Suppressor macrophage treated with lipopolysaccharide for 1 hour (primary cell): ENCODE results near the gene PDLIM7.

ENCODE experiments used
- DNase-seq, 3 donors: peaks; one replicate each; pipeline ENCODE4 v3.0.0-alpha.2; 2020 to 2022

Gene PDLIM7

DNA sequence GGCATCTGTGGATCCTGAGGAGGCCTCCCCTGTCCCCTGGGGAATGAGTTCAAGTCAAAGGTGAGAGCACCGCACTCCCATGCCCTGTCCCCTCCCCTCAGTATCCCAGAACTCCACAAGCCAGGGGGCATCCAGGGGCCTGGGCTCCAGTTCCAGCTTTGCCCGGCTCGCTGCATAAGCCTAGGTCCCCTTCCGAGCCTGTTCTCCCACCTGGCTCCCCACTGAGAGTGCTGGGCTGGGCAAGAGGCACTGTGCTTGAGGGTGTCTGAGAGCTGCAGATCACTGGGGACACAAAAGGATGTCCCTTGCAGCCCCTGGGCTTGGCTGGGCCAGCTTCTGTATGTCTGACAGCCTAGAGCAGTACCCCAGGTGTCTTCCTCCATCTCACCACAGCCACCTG lies 7.7 kb upstream of the PDLIM7 start:
- no peak for DNase-seq

GRCh38 chr5:177504086-177505056 lies 7.0 kb upstream of the PDLIM7 start:
- no peak for DNase-seq

GRCh38 chr5:177503351-177504085 lies 6.1 kb upstream of the PDLIM7 start:
- no peak for DNase-seq

GRCh38 chr5:177502886-177503285 lies 5.5 kb upstream of the PDLIM7 start:
- DNase-seq: no peak

- peak in 2 of 3 donors; percentile 27 to 51 for DNase-seq
Measured at GRCh38 chr5:177501874-177502678, 4.7 kb upstream of the PDLIM7 start.

GRCh38 chr5:177500685-177501522 lies 3.5 kb upstream of the PDLIM7 start:
- DNase-seq: peak; percentile 86 to 96 (median 90)

GRCh38 chr5:177499842-177500241 lies 2.4 kb upstream of the PDLIM7 start:
- DNase-seq: no peak

- peak in 1 of 3 donors; percentile 41 for DNase-seq
Measured at GRCh38 chr5:177498013-177498787, 796 bp upstream of the PDLIM7 start.

GRCh38 chr5:177496727-177497291 lies 595 bp downstream of the PDLIM7 start:
- peak; percentile 81 to 86 (median 81) for DNase-seq

GRCh38 chr5:177496070-177496726 lies 1.2 kb downstream of the PDLIM7 start:
- no peak for DNase-seq

DNA sequence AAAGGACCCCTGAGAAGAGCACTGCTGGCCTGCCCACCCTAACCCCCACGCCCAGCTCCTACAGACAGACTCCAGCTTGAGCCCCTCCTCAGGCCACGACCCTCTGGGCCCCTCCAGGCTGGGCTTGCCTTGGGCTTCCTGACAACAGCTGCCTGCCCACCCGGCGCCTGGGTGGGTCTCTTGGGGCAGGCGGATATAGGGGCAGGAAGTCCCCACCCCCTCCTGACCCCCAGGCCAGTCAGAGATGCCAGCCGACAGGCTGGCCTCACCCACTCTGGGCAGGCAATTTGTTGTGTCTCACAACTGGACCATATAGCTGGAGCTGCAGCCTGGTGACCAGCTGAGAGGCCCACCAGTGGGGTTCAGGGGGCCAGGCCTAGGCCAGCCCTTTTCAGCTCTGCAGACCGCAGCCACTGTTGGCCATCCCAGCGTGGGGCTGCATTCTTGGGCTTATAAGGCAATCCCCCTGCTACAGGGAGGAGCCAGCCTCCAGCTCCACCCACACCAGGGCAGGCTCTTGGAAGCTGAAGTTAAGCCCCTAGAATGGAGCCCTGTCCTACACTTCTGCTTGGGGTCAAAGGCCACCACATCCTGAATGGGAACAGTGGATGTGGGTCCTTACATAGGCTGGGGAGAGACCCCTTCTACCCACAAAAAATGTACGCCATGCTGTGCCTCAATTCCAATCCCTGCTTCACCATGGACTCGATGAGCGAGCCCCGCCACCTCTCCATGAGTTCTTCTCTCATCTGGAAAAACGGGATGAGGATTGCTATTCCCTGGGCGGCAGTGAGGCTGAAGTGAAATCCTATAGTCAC lies 2.0 kb downstream of the PDLIM7 start:
- DNase-seq: peak in 2 of 3 donors; percentile 48 to 59

DNA sequence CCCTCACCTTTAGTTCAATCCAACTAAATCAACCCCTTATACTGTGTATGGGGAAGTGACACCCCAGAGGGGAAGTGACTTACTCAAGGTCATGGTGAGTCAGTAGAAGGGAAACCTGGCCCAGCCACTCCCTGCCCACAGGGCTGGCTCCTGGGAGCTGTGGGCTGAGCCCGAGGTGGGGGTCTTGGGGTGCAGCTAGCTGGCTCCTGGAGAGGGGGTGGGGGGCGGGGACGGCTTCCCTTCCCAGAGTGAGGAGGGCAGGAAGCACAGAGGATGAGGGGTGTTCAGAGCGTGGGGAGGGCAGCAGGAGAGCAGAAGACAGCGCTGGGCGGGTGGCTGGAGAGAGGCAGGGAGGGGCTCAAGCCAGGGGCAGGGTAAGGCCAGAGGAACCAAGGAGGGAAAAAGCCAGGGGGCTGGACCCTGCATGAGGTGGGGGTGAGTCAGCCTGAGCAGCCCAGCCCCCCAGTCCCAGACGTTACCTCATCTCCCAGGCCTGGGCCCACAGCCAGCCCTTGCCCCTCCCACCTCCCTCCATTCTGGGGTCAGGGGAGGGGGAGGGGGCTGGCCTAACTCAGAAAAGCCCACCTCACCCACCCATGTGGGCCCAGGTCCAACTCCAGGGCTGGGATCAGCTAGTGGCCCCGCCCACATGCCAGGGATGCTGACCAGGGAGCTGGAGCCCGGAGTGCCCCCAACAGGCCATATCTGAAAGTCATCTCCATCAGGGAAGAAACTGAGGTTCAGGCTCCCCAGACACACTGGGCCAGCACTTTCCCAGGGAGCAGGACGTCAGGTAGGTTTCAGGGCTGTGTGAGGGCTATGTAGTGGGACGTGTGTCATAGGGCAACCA lies 2.8 kb downstream of the PDLIM7 start:
- peak; percentile 91 to 92 (median 91) for DNase-seq

GRCh38 chr5:177493795-177494345 lies 3.5 kb downstream of the PDLIM7 start:
- DNase-seq: peak; percentile 60 to 85 (median 83)

DNA sequence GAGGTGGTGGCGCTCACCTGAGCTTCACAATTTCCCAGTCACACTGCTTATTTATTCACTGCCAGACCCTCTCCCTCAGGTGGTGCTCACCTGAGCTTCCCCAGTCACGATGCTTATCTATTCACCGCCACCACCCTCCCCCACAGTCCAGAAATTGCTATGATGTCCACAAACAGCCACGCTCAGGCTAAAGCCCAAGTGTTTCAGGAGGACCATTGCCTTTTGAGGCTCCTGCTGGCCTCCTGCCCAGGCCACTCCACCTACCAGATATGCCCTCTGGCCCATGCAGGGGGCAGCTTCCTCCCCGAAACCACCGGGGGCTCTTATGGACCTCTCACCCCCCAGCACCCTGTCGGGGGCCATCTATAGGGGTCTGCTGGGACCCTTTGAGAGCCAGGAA lies 4.6 kb downstream of the PDLIM7 start:
- no peak for DNase-seq

GRCh38 chr5:177491983-177492746 lies 5.2 kb downstream of the PDLIM7 start:
- DNase-seq: no peak

DNA sequence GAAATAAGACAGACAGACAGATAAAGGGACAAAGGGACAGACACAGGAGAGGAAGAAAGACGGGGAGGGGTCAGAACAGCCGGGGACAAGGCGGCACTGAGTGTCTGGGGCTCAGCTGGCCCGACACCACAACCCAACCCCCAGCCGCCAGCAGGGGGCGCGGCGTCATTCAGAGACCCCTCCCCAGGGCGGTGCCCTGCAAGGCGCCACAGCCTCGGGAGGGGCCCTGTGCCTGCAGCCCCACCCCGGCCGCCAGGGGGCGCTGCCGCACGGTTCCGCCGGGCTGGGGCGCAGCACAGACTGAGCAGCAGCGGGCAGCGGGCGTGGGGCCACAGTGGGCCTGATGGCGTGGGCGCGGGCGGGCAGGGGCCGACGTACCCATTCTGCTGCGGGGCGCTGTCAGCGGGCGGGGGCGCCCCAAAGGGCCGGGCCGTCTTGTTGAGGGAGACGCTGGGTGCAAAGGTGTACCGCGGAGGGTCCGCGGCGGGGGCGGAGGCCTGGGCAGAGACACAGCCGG lies 5.9 kb downstream of the PDLIM7 start:
- DNase-seq: peak in 1 of 3 donors; percentile 43

DNA sequence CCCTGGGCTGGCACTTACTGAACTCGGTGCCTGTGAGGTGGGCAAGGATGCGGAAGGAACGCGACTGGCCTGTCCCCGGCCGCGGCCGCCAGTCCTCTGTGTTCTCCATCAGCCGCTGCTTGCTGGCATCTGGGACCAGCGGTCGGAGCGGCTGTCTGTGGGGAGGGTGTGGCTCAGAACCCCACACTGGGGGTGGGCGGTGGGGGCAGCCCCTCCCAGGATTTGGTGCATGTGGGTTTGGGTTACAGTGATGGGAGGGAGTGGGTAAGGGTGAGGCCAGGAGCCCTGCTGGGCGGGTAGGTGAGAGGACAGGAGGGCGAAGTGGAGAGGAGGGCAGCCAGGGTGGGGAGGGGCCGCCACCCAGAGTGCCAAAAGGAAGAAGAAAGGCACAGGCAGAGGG lies 6.4 kb downstream of the PDLIM7 start:
- DNase-seq: no peak
